ENCODE data around the gene STT3B. TPM values are rescaled to one million over a fixed set of nuclear protein-coding genes. Genes with fewer than 3 reads are reported as not detected.

Gene STT3B
- total and polyA plus RNA-seq, 3 donors from 2014 or later, result 140 to 231 (median 178) TPM

- no peak overlapping the region for H3K27ac ChIP-seq
- H3K36me3 ChIP-seq (ENCODE audit: low read depth, missing control alignments), result no peaks in the 10 kb centered on the region
- H3K4me3 ChIP-seq, result no peak overlapping the region
- DNase-seq, result no peak
- no peak for TF ChIP-seq POLR2A (IDR thresholded peaks at IDR 0.05)
- TF ChIP-seq CTCF (IDR thresholded peaks at IDR 0.05), result no peak
- H3K27me3 ChIP-seq, result no peaks in the 10 kb centered on the region
- intact Hi-C loops (cut with DNase I; ENCODE audit: low total_unique reads), result no loop called here
- no peaks in the 10 kb centered on the region for H3K9me3 ChIP-seq
- no peaks in the 10 kb centered on the region for H3K4me1 ChIP-seq
- WGBS, 2 donors, result 85 to 87% methylated on average over 2 of the region's 2 CpGs
Measured at GRCh38 chr3:31551646-31552045, 18.9 kb downstream of the STT3B start.

- no peaks in the 10 kb centered on the region for H3K4me1 ChIP-seq
- WGBS, 2 donors, result 95 to 100% methylated on average over 1 of the region's 1 CpG
- H3K9me3 ChIP-seq, result no peaks in the 10 kb centered on the region
- no peaks in the 10 kb centered on the region for H3K36me3 ChIP-seq (ENCODE audit: low read depth, missing control alignments)
- no peak for TF ChIP-seq POLR2A (IDR thresholded peaks at IDR 0.05)
- no peak overlapping the region for H3K4me3 ChIP-seq
- H3K27me3 ChIP-seq, result no peaks in the 10 kb centered on the region
- intact Hi-C loops (cut with DNase I; ENCODE audit: low total_unique reads), result no loop called here
- DNase-seq, result no peak
- no peak overlapping the region for H3K27ac ChIP-seq
Measured at GRCh38 chr3:31552103-31552502, 19.4 kb downstream of the STT3B start.

- Histone ChIP-seq H3K36me3 (ENCODE audit: low read depth, missing control alignments) (no peaks in the 10 kb centered on the region), H3K27me3 (no peaks in the 10 kb centered on the region), H3K4me3 (no peak overlapping the region), H3K27ac (no peak overlapping the region), H3K9me3 (no peaks in the 10 kb centered on the region), H3K4me1 (no peaks in the 10 kb centered on the region)
- DNase-seq, result no peak
- TF ChIP-seq POLR2A (IDR thresholded peaks at IDR 0.05), result no peak
- no peak for TF ChIP-seq CTCF (IDR thresholded peaks at IDR 0.05)
- intact Hi-C loops (cut with DNase I; ENCODE audit: low total_unique reads), result no loop called here
- WGBS, 2 donors, result 97 to 99% methylated on average over 3 of the region's 3 CpGs
Measured at GRCh38 chr3:31553258-31553657, 20.5 kb downstream of the STT3B start.

- no peaks in the 10 kb centered on the region for H3K9me3 ChIP-seq
- 37 to 39% methylated on average over 1 of the region's 1 CpG for WGBS, 2 donors
- no peaks in the 10 kb centered on the region for H3K36me3 ChIP-seq (ENCODE audit: low read depth, missing control alignments)
- no peaks in the 10 kb centered on the region for H3K4me1 ChIP-seq
- no peak overlapping the region for H3K4me3 ChIP-seq
- H3K27me3 ChIP-seq, result no peaks in the 10 kb centered on the region
- no peak overlapping the region for H3K27ac ChIP-seq
- TF ChIP-seq POLR2A (IDR thresholded peaks at IDR 0.05), result no peak
- TF ChIP-seq CTCF (IDR thresholded peaks at IDR 0.05), result no peak
- no peak for DNase-seq
- intact Hi-C loops (cut with DNase I; ENCODE audit: low total_unique reads), result no loop called here
Measured at GRCh38 chr3:31555204-31555603, 22.5 kb downstream of the STT3B start.

GRCh38 chr3:31559872-31560534, 27.3 kb downstream of the STT3B start:
- 90 to 92% methylated on average over 2 of the region's 2 CpGs for WGBS, 2 donors
- no peaks in the 10 kb centered on the region for H3K9me3 ChIP-seq
- TF ChIP-seq POLR2A (IDR thresholded peaks at IDR 0.05) (no peak), CTCF (IDR thresholded peaks at IDR 0.05) (no peak)

More at GRCh38 chr3:31559872-31560534, 27.3 kb downstream of the STT3B start:
- Histone ChIP-seq H3K36me3 (ENCODE audit: low read depth, missing control alignments) (no peaks in the 10 kb centered on the region), H3K27me3 (no peaks in the 10 kb centered on the region), H3K4me3 (no peak overlapping the region), H3K27ac (no peak overlapping the region), H3K4me1 (no peaks in the 10 kb centered on the region)
- intact Hi-C loops (cut with DNase I; ENCODE audit: low total_unique reads), result no loop called here
- DNase-seq, result no peak
